Psoas muscle (tissue), 8 donors: ENCODE data around the gene HS6ST2. TPM values are rescaled to one million over a fixed set of nuclear protein-coding genes. Genes with fewer than 3 reads are reported as not detected.

ENCODE experiments used
- ATAC-seq, 4 donors: fragments of 200-7000 bp; cut with Tn5 transposase; one replicate each; pipeline ENCODE4 v1.9.1; 2020; ENCODE audit warnings: moderate library complexity in 3 of 4, mild to moderate bottlenecking in 2 of 4
- DNase-seq, 2 donors: peaks; one replicate each; pipeline ENCODE4 v3.0.0-alpha.2; 2020
- H3K27ac ChIP-seq: fragments of 200-600 bp; one replicate; pipeline ENCODE4 v1.8.0; 2022
- H3K27me3 ChIP-seq, 3 donors: fragments of 200-600 bp in 1 of 3; one replicate each; pipeline versions ENCODE4 v1.6.1 to v1.8.0; 2013 to 2022; ENCODE audit warnings: low read length in 2 of 3, mild to moderate bottlenecking in 2 of 3, moderate library complexity in 1 of 3; ENCODE audit not compliant: insufficient read depth in 3 of 3
- H3K36me3 ChIP-seq, 2 donors: fragments of 200-600 bp in 1 of 2; one replicate each; pipeline versions ENCODE4 v1.6.1 to v1.8.0; 2013 to 2022; ENCODE audit warnings: low read depth in 1 of 2, mild to moderate bottlenecking in 1 of 2, moderate library complexity in 1 of 2; ENCODE audit not compliant: insufficient read depth in 1 of 2
- H3K4me1 ChIP-seq: fragments of 200-600 bp; one replicate; pipeline ENCODE4 v1.8.0; 2022
- H3K4me3 ChIP-seq: fragments of 200-600 bp; one replicate; pipeline ENCODE4 v1.8.0; 2022; ENCODE audit warnings: mild to moderate bottlenecking
- H3K9me3 ChIP-seq: fragments of 200-600 bp; one replicate; pipeline ENCODE4 v1.8.0; 2022
- CTCF ChIP-seq: fragments of 200-600 bp; IDR thresholded peaks from one replicate; pipeline ENCODE4 v1.8.0; 2022; ENCODE audit warnings: antibody characterized with exemption
- WGBS, 3 donors: extraction: QIAGEN DNeasy Blood & Tissue Kit; methylation state at CpG; one replicate each; pipeline versions ENCODE4 v1.1.6 to v1.1.7; 2013; 5-methylcytosine and 5-hydroxymethylcytosine counted together
- intact Hi-C, 2 donors: fragments of 100-400 bp; cut with DNase I; formaldehyde crosslinking; loops; one replicate each; pipeline versions ENCODE4 v1.11.0 to v1.14.2; 2022
- polyA plus RNA-seq, 3 donors: library from polyadenylated mRNA; stranded (reverse); fragments of 200-250 nt; gene quantifications; one replicate each; pipeline ENCODE4 v1.2.3, GENCODE V29; 2013
- total RNA-seq, 4 donors: library from RNA; stranded (reverse); fragmentation: NEBNext Ultra II Directional in 2 of 4; extraction: Animal tissue kit (Norgen Biotek cat#: 25700) in 2 of 4; gene quantifications; one replicate each; pipeline versions ENCODE4 v1.2.1 to v1.2.4, GENCODE V29; 2021 to 2023
- donor health status: healthy with polysubstance abuse.
- donor health status: DM: no; HTN: no; CAD: no; lungs with moderate emphysema.
- donor health status: Bipolar disorder and iron deficiency.
- donor health status: healthy.
- donor health status: DM: yes; HTN: yes; CAD: no.
- donor health status: DM: no; HTN: no; CAD: no.
- donor health status: DM: no; HTN: no; CAD: no.
- donor health status: DM: yes; HTN: yes; CAD: no.

Gene HS6ST2
- total and polyA plus RNA-seq, 7 donors, result 0.30 to 10.0 (median 1.3) TPM

DNA sequence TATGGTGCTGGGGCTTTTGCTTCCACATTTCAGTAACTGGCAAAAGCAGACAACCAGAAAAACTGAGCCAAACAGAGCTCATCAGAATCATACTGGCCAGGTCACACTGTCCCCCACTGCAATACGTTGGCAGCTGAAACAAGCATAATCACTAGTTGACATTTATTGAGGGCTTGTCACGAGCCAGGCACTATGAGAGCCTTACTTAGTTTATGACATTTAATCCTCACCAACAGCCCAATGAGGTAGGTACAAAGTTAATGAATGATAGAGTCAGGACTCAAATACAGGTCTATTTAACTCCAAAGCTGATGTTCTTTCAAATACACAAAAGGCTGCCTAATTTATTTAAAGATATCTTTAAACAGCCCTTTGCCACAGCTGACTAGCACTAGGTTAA, 295.6 kb downstream of the HS6ST2 start:
- H3K27me3 ChIP-seq, result peaks cover 0 to 7% (median 0%) of the 10 kb centered on the region in 3 donors
- no peak for ATAC-seq
- no peak for TF ChIP-seq CTCF
- no peak for DNase-seq
- intact Hi-C loops, result no loop called here
- H3K27ac ChIP-seq, result no peak overlapping the region
- H3K4me3 ChIP-seq, result no peak overlapping the region
- WGBS, 3 donors, result 17 to 50% (median 23%) methylated on average over 2 of the region's 2 CpGs
- no peaks in the 10 kb centered on the region for H3K4me1 ChIP-seq
- no peaks in the 10 kb centered on the region for H3K9me3 ChIP-seq
- no peaks in the 10 kb centered on the region for H3K36me3 ChIP-seq

DNA sequence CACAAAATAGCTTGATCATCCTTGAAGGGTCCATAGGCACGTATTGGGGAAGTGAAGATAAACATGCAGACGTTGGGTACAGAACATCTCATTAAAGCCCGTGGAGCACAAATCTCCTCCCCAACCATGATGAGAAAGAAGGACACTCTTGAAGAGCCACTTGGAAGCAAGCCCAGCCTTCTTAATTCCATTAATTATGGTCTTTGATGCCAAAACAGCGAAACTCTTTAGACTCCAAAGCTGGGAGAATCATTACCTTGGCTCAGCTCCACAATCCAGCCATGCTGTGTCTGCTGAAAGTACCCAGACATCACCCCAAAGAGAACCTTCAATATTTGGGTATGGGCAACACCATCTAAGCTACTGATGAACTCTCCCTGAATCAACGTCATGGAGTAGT, 300.6 kb downstream of the HS6ST2 start:
- no peak for TF ChIP-seq CTCF

DNA sequence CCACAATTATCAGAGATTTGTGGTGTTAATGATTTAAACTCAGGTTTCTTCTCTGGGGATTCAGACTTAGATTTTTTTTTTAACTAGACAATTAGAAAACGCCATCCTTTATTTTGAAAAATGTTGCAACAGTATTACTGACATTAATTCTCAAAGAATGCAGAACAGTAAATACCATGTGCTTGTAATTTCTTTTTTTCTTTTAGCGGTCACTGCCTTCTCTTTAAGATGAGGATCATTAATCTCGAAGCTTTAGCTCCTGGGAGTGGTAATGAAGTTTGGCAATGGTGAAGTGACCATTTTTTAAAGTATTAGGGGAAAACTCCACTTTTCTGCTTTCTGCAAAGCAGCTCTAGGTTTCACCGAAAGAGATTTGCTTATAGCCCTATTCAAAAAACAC, 305.6 kb downstream of the HS6ST2 start:
- peaks cover 0 to 12% (median 0%) of the 10 kb centered on the region in 3 donors for H3K27me3 ChIP-seq
- intact Hi-C loops, result no loop called here

More for the DNA sequence above, 300.6 kb downstream of the HS6ST2 start:
- Histone ChIP-seq H3K36me3 (no peaks in the 10 kb centered on the region), H3K4me1 (no peaks in the 10 kb centered on the region), H3K4me3 (no peak overlapping the region), H3K9me3 (no peaks in the 10 kb centered on the region), H3K27ac (no peak overlapping the region), H3K27me3 (peaks cover 0 to 19% (median 0%) of the 10 kb centered on the region in 3 donors)
- WGBS, 3 donors, result 41 to 51% (median 43%) methylated on average over 5 of the region's 5 CpGs
- intact Hi-C loops, result no loop called here
- no peak for DNase-seq
- ATAC-seq, result no peak

GRCh38 chrX:132651421-132652086, 306.9 kb downstream of the HS6ST2 start:
- Histone ChIP-seq H3K27ac (no peak overlapping the region), H3K27me3 (peaks cover 0 to 12% (median 0%) of the 10 kb centered on the region in 3 donors), H3K4me1 (no peaks in the 10 kb centered on the region), H3K36me3 (no peaks in the 10 kb centered on the region), H3K4me3 (no peak overlapping the region), H3K9me3 (no peaks in the 10 kb centered on the region)
- no peak for TF ChIP-seq CTCF
- DNase-seq (no peak), ATAC-seq (no peak)
- WGBS, 3 donors, result 75 to 88% (median 81%) methylated on average over 2 of the region's 2 CpGs
- intact Hi-C loops, result no loop called here

More for the DNA sequence above, 305.6 kb downstream of the HS6ST2 start:
- WGBS, 3 donors, result 45 to 75% (median 73%) methylated on average over 4 of the region's 4 CpGs
- Histone ChIP-seq H3K27ac (no peak overlapping the region), H3K9me3 (no peaks in the 10 kb centered on the region), H3K36me3 (no peaks in the 10 kb centered on the region), H3K4me1 (no peaks in the 10 kb centered on the region), H3K4me3 (no peak overlapping the region)
- DNase-seq, result no peak
- ATAC-seq, result no peak
- TF ChIP-seq CTCF, result no peak

- ATAC-seq, result no peak
- Histone ChIP-seq H3K9me3 (no peaks in the 10 kb centered on the region), H3K4me3 (no peak overlapping the region), H3K4me1 (no peaks in the 10 kb centered on the region), H3K27ac (no peak overlapping the region), H3K36me3 (no peaks in the 10 kb centered on the region), H3K27me3 (peaks cover 0 to 6% (median 0%) of the 10 kb centered on the region in 3 donors)
- no peak for TF ChIP-seq CTCF
- no peak for DNase-seq
- intact Hi-C loops, result no loop called here
- WGBS, 3 donors, result 69 to 81% (median 74%) methylated on average over 3 of the region's 3 CpGs
Measured at GRCh38 chrX:132648895-132649294, 309.5 kb downstream of the HS6ST2 start.
